Small intestine (tissue), 16 donors: ENCODE data around the gene MRFAP1L1. TPM values are rescaled to one million over a fixed set of nuclear protein-coding genes. Genes with fewer than 3 reads are reported as not detected.
"Not testable (repeated sequence)": the region's sequence is repeated elsewhere in the genome, so short reads cannot be mapped to it uniquely, and the experiment has no call there.

Experiments
- DNase-seq, 2 donors: peaks; one replicate each; pipeline versions ENCODE4 v3.0.0 to v3.0.0-alpha.2; 2013
- FAIRE-seq: peaks from 2 replicates; lab custom pipeline; 2012; peaks lifted over from hg19 to GRCh38; lab: Jason Lieb, UNC
- H3K27ac ChIP-seq, 3 donors: one replicate each; pipeline ENCODE4 v1.5.1; 2013; ENCODE audit warnings: low read length in 2 of 3, mild to moderate bottlenecking in 2 of 3, control low read depth in 1 of 3, inconsistent platforms in 1 of 3, low read depth in 1 of 3, moderate library complexity in 1 of 3
- H3K27me3 ChIP-seq, 3 donors: one replicate each; pipeline ENCODE4 v1.6.1; 2013; ENCODE audit warnings: low read length in 3 of 3, inconsistent platforms in 1 of 3; ENCODE audit not compliant: control insufficient read depth in 3 of 3, insufficient read depth in 3 of 3
- H3K36me3 ChIP-seq, 3 donors: one replicate each; pipeline ENCODE4 v1.6.1; 2013; ENCODE audit warnings: low read length in 3 of 3, inconsistent platforms in 1 of 3, low read depth in 1 of 3, mild to moderate bottlenecking in 1 of 3, moderate library complexity in 1 of 3; ENCODE audit not compliant: control insufficient read depth in 3 of 3, insufficient read depth in 2 of 3
- H3K4me1 ChIP-seq, 3 donors: one replicate each; pipeline ENCODE4 v1.6.1; 2013; ENCODE audit warnings: low read length in 2 of 3, inconsistent platforms in 1 of 3, low read depth in 1 of 3, mild to moderate bottlenecking in 1 of 3, moderate library complexity in 1 of 3; ENCODE audit not compliant: control insufficient read depth in 3 of 3, insufficient read depth in 2 of 3
- H3K4me3 ChIP-seq, 3 donors: one replicate each; pipeline ENCODE4 v1.5.1; 2013; ENCODE audit warnings: low read length in 3 of 3, control low read depth in 1 of 3, inconsistent platforms in 1 of 3, low read depth in 1 of 3, mild to moderate bottlenecking in 1 of 3, moderate library complexity in 1 of 3
- H3K9me3 ChIP-seq, 2 donors: one replicate each; pipeline ENCODE4 v1.6.1; 2013; ENCODE audit warnings: low read depth in 1 of 2, low read length in 1 of 2; ENCODE audit not compliant: control insufficient read depth in 2 of 2, insufficient read depth in 1 of 2
- WGBS, 3 donors: extraction: QIAGEN DNeasy Blood & Tissue Kit; methylation state at CpG; one replicate each; pipeline ENCODE4 v1.1.7; 2013; 5-methylcytosine and 5-hydroxymethylcytosine counted together
- long read RNA-seq, 10 donors: transcript quantifications; one replicate each; lab custom pipeline, GENCODE V29; 2026
- polyA plus RNA-seq, 4 donors: library from polyadenylated mRNA; stranded (reverse) in 3 of 4; unstranded in 1 of 4; fragments of 200-250 nt in 3 of 4; fragments of 120-200 nt in 1 of 4; gene quantifications; one replicate each; pipeline versions ENCODE4 v1.2.1 to v1.2.3, GENCODE V29; 2013
- donor health status: healthy with polysubstance abuse.
- donor health status: control.
- donor health status: control.
- donor health status: Bipolar disorder and iron deficiency.
- donor health status: healthy.

Gene MRFAP1L1
- polyA plus RNA-seq = 10 to 100 TPM; 36.0 to 58.5 (median 45.2) TPM
- long read RNA-seq, donor 1, transcript MRFAP1L1-201 (2 exons, 1,593 nt) = major isoform, 61 of 103 reads
- long read RNA-seq, donor 1, transcript MRFAP1L1-202 (1 exons, 2,127 nt) = minor isoform, 36 of 103 reads
- long read RNA-seq, donor 1, partial matches to known transcripts = 0 of 103 reads
- long read RNA-seq, donor 1, other reads (novel, unspliced or antisense) = 6 of 103 reads
- long read RNA-seq, donor 2, transcript MRFAP1L1-201 (2 exons, 1,593 nt) = minor isoform, 7 of 15 reads
- long read RNA-seq, donor 2, transcript MRFAP1L1-202 (1 exons, 2,127 nt) = major isoform, 8 of 15 reads
- long read RNA-seq, donor 2, partial matches to known transcripts = 0 of 15 reads
- long read RNA-seq, donor 2, other reads (novel, unspliced or antisense) = 0 of 15 reads
- long read RNA-seq, donor 3, transcript MRFAP1L1-201 (2 exons, 1,593 nt) = major isoform, 25 of 39 reads
- long read RNA-seq, donor 3, transcript MRFAP1L1-202 (1 exons, 2,127 nt) = minor isoform, 14 of 39 reads
- long read RNA-seq, donor 3, partial matches to known transcripts = 0 of 39 reads
- long read RNA-seq, donor 3, other reads (novel, unspliced or antisense) = 0 of 39 reads
- long read RNA-seq, donor 4, partial matches to known transcripts = 0 of 4 reads
- long read RNA-seq, donor 4, other reads (novel, unspliced or antisense) = 0 of 4 reads
- long read RNA-seq, donor 5, transcript MRFAP1L1-202 (1 exons, 2,127 nt) = major isoform, 8 of 14 reads
- long read RNA-seq, donor 5, transcript MRFAP1L1-201 (2 exons, 1,593 nt) = minor isoform, 6 of 14 reads
- long read RNA-seq, donor 5, partial matches to known transcripts = 0 of 14 reads
- long read RNA-seq, donor 5, other reads (novel, unspliced or antisense) = 0 of 14 reads
- long read RNA-seq, donor 6, transcript MRFAP1L1-201 (2 exons, 1,593 nt) = major isoform, 14 of 27 reads
- long read RNA-seq, donor 6, transcript MRFAP1L1-202 (1 exons, 2,127 nt) = minor isoform, 13 of 27 reads
- long read RNA-seq, donor 6, partial matches to known transcripts = 0 of 27 reads
- long read RNA-seq, donor 6, other reads (novel, unspliced or antisense) = 0 of 27 reads
- long read RNA-seq, donor 7 = 0 reads
- long read RNA-seq, donor 8, partial matches to known transcripts = 0 of 5 reads
- long read RNA-seq, donor 8, other reads (novel, unspliced or antisense) = 0 of 5 reads
- long read RNA-seq, donor 9, partial matches to known transcripts = 0 of 6 reads
- long read RNA-seq, donor 9, other reads (novel, unspliced or antisense) = 0 of 6 reads
- long read RNA-seq, donor 10, transcript MRFAP1L1-202 (1 exons, 2,127 nt) = minor isoform, 26 of 58 reads
- long read RNA-seq, donor 10, transcript MRFAP1L1-201 (2 exons, 1,593 nt) = major isoform, 32 of 58 reads
- long read RNA-seq, donor 10, partial matches to known transcripts = 0 of 58 reads
- long read RNA-seq, donor 10, other reads (novel, unspliced or antisense) = 0 of 58 reads

GRCh38 chr4:6709230-6710114, at the start of gene MRFAP1L1:
Gene MRFAP1L1 (minus strand): TSS chr4:6709865. CDS start chr4:6709629, 236 bp downstream.
- Histone ChIP-seq H3K27ac (peak within 1 kb of the TSS; percentile 77 to 93 (median 82)), H3K36me3 (peaks cover 3 to 8% (median 6%) of the 10 kb centered on the region in 3 donors), H3K27me3 (no peaks in the 10 kb centered on the region), H3K9me3 (no peaks in the 10 kb centered on the region), H3K4me1 (peaks cover 10 to 16% (median 14%) of the 10 kb centered on the region in 3 donors), H3K4me3 (peak within 1 kb of the TSS; percentile 61 to 92 (median 87))
- DNase-seq (peak; percentile 97 to 98), FAIRE-seq (no peak)
- 0% methylated on average over 72 of the region's 72 CpGs for WGBS, 3 donors

DNA sequence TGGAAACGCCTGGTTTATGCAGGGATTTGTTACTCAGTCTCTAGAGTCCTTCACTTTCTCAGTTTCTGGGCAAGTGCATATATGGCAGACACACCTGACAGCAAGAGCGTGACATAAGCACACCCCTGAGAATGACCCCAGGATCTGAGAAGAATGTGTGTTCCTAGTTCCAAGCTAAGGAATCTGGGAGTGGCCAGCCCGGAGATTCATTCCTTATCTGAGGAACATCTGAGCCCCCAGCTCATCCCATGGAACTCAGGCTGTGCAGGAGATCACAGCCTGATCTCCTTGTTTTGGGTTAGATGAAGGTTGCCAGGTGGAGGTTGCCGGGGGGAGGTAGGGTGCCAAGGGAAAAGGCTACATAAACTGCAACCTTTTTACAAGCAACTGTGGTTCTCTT, 49.1 kb upstream of the MRFAP1L1 start:
- Histone ChIP-seq H3K9me3 (no peaks in the 10 kb centered on the region), H3K4me3 (no peak overlapping the region), H3K4me1 (no peaks in the 10 kb centered on the region), H3K27ac (no peak overlapping the region), H3K27me3 (no peaks in the 10 kb centered on the region), H3K36me3 (no peaks in the 10 kb centered on the region)
- FAIRE-seq = no peak
- DNase-seq = peak in 1 of 2 donors; percentile 20
- WGBS, 3 donors = 69 to 81% (median 80%) methylated on average over 4 of the region's 4 CpGs

DNA sequence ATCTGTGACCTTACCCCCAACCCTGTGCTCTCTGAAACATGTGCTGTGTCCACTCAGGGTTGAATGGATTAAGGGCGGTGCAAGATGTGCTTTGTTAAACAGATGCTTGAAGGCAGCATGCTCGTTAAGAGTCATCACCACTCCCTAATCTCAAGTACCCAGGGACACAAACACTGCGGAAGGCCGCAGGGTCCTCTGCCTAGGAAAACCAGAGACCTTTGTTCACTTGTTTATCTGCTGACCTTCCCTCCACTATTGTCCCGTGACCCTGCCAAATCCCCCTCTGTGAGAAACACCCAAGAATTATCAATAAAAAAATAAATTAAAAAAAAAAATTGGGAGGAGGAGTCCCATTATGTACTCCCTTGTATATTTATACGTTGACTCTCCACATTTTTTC, 46.7 kb upstream of the MRFAP1L1 start:
- FAIRE-seq, H3K4me1 ChIP-seq, H3K9me3 ChIP-seq, H3K36me3 ChIP-seq, DNase-seq, H3K27ac ChIP-seq, H3K27me3 ChIP-seq, H3K4me3 ChIP-seq: not testable (repeated sequence)
- 46 to 68% (median 57%) methylated on average over 2 of the region's 6 CpGs for WGBS, 3 donors

DNA sequence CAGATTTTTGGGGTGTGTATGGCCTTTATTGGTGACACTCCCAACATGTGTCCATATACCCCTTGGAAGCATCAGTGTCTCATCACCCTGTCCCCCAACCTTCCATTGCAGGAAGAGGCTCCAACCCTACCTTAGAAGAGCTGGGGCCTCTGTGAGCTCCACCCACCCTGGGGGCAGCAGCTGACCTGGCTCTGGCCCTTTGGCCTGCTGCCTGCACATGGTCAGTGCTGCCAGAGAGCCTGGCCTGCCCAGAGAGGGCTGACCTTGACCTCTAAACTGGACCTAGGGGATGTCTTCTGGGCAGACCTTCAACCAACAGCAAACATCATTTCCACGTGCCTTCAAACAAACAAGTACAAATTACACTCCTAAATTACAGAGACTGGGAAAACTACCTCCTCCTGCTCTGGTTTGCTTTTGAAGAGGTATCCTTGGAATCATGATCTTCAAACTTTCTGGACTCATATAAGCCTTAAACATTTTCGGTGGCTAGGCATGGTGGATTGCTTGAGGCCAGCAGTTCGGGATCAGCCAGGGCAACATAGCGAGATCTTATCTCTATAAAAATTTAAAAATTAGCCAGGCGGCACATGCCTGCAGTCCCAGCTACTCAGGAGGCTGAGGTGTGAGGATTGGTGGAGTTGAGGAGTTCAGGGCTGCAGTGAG, 45.6 kb upstream of the MRFAP1L1 start:
- no peaks in the 10 kb centered on the region for H3K27me3 ChIP-seq
- H3K36me3 ChIP-seq = no peaks in the 10 kb centered on the region
- WGBS, 3 donors = 61 to 74% (median 62%) methylated on average over 5 of the region's 5 CpGs
- peaks cover 0 to 16% (median 0%) of the 10 kb centered on the region in 3 donors for H3K4me1 ChIP-seq
- no peak overlapping the region for H3K4me3 ChIP-seq
- no peaks in the 10 kb centered on the region for H3K9me3 ChIP-seq
- DNase-seq (no peak), FAIRE-seq (no peak)
- H3K27ac ChIP-seq = no peak overlapping the region

DNA sequence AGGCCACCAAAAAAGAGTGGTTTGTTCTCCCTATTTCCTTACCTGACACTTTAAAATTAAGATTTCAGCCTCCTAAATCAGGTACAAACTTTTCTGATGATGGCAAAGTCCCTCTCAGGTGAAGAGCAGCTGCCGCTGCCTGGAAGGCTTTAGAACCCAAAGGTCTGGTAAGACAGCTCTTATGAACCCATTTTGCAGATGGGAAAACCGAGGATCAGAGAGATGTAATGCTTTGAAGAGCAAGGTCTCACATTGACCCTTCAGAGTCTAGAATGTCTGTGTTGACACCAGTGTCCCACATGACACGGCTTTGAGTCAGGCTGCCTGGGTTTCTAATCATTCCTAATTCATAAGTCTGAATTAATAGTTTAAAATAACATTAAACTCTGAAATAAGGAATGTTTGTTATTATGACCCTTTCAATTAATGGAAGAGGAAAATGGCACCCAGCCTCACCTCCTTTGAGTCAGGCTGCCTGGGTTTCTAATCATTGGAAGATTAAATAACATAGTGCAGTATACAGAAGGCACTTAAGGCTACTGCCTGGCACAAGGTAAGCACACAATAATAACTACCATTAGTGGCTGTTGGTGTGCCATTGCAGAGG, 44.9 kb upstream of the MRFAP1L1 start:
- H3K27me3 ChIP-seq = no peaks in the 10 kb centered on the region
- no peaks in the 10 kb centered on the region for H3K9me3 ChIP-seq
- no peak overlapping the region for H3K27ac ChIP-seq
- H3K4me1 ChIP-seq = peaks cover 0 to 22% (median 0%) of the 10 kb centered on the region in 3 donors
- no peak overlapping the region for H3K4me3 ChIP-seq
- H3K36me3 ChIP-seq = no peaks in the 10 kb centered on the region
- WGBS, 3 donors = 89 to 97% (median 90%) methylated on average over 3 of the region's 3 CpGs
- DNase-seq (no peak), FAIRE-seq (no peak)

- H3K27ac ChIP-seq = no peak overlapping the region
- DNase-seq = no peak
- WGBS, 3 donors = 89 to 93% (median 93%) methylated on average over 9 of the region's 9 CpGs
Measured at GRCh38 chr4:6753891-6754290, 44.2 kb upstream of the MRFAP1L1 start.

More at GRCh38 chr4:6753891-6754290, 44.2 kb upstream of the MRFAP1L1 start:
- H3K4me1 ChIP-seq = peaks cover 0 to 28% (median 0%) of the 10 kb centered on the region in 3 donors
- no peak overlapping the region for H3K4me3 ChIP-seq
- no peaks in the 10 kb centered on the region for H3K36me3 ChIP-seq
- no peak for FAIRE-seq
- H3K27me3 ChIP-seq = no peaks in the 10 kb centered on the region
- no peaks in the 10 kb centered on the region for H3K9me3 ChIP-seq
